HG03025 (cell line): ENCODE data around the gene ASB15.

Experiments used
- ATAC-seq: cut with Tn5 transposase; IDR thresholded peaks from one replicate; pipeline ENCODE4 v1.9.1; 2021; ENCODE audit warnings: mild to moderate bottlenecking, moderate library complexity; ENCODE audit not compliant: unreplicated experiment, low FRiP score

ASB15 gene

DNA sequence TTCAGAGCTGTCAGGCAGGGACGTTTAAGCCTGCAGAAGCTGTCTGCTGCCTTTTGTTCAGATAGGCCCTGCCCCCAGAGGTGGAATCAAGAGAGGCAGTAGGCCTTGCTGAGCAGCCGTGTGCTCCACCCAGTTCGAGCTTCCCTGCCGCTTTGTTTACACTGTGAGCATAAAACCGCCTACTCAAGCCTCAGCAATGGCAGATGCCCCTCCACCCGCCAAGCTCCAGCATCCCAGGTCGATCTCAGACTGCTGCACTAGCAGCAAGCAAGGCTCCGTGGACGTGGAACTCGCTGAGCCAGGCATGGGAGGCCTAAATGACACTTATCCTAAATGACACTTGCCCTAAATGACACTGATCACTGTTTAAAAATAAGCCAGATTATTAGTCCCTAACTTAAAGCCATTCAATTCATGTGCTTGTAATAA, 6.8 kb upstream of the ASB15 start:
- no peak for ATAC-seq

DNA sequence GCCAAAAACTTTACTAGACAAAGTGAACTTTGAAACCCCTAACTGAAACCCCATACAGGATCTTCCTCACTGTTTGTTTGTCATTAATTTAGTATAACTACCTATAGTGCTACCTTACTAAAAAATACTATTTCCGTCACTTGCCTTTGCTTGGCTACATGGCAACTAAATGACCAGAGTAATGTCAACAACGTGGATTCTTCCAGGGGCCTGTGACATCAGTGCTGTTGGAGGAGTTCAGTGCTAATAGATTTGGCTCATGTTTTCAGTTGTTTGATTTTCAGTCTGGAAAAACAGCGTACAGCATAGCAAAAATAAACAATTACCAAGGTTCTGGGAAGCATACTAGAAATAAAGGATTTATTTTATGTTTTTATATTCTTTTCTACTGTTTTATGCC, 3.0 kb upstream of the ASB15 start:
- ATAC-seq = no peak

DNA sequence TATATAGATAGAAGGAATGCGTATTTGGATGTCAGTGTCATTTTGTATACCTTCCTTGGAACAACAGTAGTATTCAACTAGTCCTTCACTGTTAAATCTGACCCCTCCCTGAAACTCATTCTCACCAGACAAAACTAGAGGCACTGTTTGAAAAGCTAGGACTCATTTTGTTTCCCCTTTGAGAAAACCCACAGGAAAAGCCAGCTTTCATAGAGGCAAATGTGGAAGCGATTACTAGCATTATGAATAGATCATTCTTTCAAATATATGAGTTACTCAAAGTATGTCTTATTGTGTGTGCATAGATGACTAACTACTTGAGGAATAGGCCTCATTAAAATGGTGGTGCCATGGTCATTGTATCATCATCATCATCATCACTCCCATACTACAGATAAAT, 1.9 kb upstream of the ASB15 start:
- ATAC-seq = no peak

DNA sequence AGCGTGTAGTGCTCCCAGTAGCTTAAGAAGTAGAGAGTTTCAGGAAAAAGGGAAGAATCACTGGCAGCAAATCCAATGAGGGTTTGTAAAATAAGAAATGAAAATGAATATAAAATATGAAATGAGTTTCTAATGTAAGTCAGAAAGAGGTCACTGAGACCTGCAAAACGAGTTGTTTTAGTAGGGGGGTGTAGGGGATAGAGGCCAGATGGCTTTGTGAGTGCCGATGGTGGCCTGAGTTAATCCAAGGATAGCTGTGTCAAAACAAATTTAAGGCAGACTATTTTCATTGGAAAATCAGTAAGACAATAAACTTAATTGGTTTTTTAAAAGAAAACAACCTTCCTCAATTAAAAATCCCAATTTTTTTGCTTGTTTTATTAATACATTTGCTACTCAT, 745 bp upstream of the ASB15 start:
- ATAC-seq = no peak

DNA sequence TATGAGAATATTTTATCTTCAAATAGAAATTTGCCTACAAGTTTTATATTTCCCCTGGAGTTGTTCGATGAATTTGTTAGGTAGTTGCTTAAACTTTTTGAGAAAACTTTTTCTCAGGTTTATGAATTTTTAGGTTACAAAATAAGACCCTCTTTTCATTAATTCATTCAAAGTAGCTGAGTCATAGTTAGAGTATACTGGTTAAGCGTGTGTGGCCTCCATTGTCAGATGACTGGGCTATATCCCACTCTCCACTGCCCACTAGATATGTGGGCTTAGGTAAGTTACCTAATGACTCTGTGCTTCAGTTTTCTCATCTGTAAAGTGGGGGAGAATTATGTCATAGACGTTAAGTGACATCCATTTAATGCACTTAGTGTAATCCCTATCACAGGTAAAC, 1.0 kb downstream of the ASB15 start:
- no peak for ATAC-seq

DNA sequence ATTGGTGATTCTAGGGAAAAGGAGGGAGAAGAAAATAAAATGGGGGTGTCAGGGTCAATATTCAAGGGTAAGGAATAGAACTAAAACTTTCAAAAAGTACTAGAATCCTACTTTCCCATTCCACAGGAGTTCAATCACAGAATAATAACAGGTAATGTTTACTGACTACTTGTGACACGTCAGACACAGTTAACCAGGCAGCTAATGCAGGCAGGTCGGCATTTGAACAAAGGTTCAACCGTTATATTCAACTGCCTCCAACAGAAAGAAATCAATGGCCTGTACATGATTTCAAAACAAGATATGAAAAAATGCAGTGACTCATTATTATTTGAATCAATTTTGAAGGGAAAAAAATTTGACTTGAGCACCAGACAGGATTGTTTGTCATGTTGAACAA, 3.1 kb downstream of the ASB15 start:
- no peak for ATAC-seq

DNA sequence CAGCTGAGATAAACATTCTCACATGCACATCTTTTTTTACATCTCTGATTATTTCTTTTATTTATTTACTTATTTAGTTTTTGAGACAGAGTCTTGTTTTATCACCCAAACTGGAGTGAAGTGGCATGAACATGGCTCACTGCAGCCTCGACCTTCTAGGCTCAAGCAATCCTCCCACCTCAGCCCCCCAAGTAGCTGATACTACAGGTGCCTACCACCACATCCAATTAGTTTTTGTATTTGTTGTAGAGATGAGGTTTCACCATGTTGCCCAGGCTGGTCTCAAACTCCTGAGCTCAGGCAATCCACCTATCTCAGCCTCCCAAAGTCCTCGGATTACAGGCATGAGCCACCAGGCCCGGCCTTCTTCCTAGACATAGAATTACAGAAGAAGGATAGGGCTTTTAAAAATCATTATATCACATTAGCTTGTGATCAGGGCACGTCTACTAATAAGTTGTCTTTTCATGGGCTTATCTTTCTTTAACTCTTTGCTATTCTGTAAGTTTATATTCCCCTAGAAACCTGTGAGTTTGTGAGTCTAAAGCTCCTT, 5.9 kb downstream of the ASB15 start:
- no peak for ATAC-seq

DNA sequence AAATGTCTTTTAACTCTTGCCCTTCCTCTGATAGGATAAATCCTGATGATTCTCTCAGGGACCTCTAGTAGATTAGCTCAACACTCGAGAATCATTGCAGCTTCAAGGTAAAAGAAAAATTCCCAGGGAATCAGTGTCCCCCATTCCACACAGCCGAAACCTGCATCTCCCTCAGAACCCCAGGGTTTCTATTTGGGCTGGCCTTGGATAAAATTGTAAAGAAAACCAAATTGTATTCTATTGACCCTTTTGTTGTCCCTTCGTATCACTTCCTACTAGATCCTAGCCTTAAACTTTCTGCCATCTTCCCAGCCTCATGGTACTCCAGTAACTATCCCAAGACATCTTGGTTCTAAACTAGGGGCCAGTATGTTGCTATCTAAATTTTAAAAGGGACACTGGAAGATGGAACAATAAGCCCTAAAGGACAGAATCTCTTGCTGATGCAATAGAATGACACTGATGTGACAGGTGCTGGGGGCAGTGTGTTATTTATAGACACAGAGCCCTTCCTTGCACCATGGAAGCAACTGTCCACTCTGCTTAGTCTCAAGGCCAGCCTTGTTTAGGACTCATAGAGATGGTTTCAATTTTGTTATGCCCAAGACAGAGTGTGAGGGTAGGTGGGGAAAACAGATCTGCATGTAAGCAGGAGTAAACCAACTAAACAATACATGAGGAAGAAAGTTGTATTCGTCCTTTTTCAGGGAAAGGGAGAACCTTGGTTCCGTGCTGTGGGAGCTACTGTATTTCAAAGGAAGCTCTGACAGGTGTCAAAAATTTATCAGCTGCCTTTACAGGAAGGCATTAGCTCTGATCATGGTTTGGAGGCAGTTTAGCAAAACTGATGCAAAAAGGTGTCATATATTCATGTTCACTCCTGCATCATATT, 7.6 kb downstream of the ASB15 start:
- ATAC-seq = no peak

DNA sequence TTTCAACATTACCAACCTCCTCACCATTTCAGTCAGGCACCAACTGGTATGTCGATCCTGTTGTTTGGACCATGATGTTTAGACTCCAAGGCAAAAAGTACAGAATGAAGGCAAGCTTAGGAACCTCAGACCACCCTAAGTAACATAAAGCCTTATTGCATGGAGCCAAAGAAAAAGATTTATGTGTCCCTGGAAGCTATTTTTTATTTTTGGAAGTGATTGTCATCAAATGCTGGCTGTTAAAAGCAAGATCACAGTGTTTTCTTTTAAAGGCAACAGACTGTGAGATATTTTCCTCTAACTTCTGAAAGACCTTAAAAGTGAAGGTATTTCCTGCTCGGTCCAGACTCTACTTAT, 8.2 kb downstream of the ASB15 start:
- no peak for ATAC-seq

DNA sequence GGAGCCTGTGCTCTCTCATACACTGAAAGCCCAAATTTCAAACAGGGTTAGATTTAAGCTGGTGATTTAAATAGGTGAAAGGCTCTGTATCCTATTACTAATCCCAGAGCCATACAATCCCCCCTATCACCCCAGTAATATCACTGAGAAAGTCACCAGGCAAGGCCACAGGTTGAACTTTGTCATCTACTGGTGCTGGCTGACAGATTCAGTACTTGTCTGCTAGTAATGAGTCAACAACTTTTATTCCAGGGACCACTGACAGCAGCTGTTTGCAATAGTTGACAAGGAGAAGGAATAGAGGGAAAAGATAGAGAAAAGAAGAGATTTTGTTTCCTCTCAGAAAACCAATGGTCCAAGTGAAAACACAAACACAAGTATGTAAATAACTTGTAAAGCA, 10.4 kb downstream of the ASB15 start:
- no peak for ATAC-seq

DNA sequence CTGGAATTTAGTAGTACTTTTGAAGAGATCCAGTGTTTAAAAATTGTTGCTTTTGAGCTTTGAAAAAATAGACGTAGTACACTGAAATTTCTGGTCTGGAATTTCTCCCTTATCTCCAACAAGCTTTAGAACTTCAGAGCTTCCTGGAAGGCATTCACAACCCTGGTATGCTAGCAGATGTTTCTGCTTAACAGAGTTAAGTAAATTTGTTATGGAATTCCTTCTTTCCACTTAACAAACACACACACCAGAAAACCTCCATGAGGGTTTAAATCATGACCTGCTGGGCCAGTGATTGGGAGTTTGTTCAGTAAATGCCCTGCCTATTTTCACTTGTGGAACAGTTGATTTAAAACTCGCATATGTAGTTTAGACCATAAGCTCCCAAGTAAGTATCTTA, 13.7 kb downstream of the ASB15 start:
- no peak for ATAC-seq

DNA sequence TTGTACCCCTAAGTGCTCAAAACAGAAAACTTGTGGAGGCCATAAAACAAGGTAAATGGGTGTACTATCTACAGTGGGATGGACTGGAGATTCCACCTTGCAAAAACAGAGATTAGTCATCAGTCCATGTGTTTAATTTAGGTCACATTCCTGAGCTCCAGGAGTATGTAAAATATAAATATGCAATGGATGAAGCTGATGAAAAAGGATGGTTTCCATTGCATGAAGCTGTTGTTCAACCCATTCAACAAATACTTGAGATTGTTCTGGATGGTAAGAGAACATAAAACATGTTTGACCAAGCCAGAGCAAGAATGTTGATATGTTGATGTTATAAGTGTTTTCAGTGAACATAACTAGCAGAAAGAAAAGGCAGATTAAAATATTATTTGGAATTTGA, 14.6 kb downstream of the ASB15 start:
- ATAC-seq = no peak

DNA sequence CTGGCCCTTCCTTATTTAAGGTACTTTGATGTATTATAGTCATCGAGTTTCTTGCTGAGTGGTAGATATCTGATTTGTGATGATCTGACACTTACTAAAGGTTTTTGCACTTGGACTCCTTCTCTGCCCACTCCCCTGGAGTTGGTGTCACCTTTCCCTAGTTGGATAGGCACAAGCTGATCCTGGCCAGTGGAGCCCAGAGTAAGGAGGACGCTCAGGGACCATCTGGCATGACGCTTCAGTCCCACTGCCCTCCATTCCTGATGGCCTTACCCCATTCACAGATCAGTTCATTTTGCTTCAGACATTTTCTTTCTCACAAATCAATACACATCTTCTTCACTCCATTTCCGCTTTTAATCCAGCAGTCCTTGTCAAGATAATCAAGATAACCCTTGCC, 20.1 kb downstream of the ASB15 start:
- ATAC-seq = no peak

DNA sequence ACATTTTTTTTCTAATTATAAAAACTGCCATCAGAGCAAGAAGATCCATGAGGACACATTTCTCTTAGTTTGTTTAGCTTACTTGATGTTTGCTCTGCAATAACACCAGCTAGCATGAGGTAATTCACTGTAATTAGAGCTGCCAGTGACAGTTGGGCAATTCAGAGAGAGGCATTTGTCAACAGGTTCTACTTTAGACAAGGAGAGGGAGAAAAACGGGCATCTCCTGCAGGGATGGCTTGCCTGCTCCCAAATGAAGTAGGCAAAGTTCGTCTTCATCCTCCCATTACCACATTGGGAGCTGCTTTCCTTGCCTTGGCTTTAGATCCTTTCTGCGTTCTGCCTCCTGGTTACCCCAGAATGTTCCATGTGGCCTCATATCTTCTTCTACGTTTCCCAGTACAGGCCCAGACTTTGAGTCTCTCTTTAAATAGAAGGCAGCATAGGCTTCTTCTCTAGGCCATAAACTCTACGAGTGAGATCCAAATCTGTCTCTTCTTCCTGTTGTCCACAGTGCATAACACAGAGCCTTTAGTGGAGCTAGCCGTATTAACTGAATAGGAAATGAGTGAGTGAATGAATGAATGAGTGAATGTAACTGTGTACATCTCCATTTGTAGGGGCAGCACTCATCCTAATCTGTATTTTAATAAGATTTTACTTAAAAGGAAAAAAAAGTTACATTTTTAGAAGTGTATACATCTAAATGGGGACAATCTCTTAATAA, 21.2 kb downstream of the ASB15 start:
- ATAC-seq = no peak

DNA sequence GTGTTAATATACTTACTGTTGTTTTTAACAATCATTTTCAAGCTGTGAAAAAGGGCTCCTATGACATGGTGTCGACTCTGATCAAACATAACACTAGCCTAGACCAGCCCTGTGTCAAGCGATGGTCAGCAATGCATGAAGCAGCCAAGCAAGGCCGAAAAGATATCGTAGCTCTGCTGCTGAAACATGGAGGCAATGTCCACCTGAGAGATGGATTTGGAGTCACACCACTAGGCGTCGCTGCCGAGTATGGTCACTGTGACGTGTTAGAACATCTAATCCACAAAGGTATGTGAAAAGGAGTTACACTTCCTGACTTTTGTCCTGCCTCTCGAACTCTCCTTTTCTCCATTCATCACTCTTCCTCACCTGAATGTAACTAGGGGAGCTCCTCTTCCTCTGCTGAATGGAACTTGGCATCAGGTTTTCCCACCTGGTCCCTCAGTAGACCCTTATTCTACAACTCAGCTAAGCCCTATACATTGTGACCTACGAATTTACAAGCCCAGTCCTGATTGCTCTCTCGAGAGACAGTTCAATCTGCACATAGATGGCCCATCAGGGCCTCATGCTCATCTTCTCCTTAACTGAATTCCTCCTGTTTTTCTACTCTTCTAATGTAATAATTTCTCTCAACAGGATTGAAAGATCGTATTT, 23.0 kb downstream of the ASB15 start:
- ATAC-seq = peak; percentile 94

DNA sequence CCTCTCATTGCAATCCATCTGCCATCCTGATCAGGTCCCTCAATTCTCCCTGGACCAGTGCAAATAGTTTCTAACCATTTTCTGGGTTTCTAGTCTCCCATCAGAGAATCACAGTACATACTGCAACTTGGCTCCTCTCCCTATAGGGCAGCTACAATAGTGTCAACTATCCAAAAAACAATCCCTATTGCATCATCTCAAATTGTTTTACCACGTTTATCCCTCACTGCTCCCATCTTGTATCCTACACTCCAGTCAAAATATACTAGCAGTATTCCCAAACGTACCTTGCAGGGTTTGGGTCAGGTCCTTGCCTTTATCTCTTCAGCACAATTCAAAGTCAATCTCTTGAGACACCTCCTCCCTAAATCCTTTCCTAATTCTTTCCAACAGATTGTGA, 23.6 kb downstream of the ASB15 start:
- no peak for ATAC-seq

DNA sequence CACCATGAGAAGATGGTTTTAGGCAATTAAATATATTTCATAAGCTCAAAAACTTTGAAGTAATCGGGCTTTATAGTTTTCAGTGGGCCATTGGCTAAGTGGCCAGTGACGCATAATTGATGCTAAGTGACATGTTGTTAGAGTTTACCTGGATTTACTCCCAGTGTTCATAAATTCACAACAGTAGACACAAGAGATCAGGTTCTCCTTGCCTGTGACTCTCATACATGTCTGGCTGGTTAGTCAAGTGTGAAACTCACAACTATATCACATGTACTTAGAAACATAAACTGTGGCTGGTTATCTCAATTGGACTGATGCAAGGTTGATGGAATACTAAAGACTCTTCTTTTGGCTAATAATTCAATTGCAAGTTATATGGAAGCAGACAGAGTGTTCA, 26.2 kb downstream of the ASB15 start:
- ATAC-seq = no peak

DNA sequence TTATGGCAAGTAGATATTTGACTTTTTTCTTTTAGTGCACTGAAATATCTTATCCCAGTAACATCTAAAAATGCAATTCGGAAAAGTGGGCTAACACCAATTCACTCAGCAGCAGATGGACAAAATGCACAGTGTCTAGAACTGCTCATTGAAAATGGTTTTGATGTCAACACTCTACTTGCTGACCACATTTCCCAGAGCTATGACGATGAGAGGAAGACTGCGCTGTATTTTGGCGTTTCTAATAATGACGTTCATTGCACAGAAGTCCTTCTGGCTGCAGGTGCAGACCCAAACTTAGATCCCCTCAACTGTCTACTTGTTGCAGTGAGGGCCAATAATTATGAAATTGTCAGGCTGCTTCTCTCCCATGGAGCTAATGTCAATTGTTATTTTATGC, 27.2 kb downstream of the ASB15 start:
- no peak for ATAC-seq

DNA sequence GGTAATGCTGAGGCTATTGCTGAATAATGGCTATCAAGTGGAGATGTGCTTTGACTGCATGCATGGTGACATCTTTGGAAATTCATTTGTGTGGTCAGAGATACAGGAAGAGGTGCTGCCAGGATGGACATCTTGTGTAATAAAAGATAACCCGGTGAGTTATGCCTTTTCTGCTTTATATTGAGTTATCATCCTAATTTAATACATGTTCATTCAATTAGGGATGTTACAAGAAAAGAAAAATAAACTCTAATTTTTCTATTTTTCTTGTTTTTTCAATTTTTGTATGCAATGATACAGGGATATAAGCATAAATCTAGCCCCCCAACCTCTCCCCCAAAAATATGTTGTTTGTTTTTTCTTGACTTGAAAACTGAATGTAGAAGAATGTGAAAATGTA, 27.7 kb downstream of the ASB15 start:
- no peak for ATAC-seq

DNA sequence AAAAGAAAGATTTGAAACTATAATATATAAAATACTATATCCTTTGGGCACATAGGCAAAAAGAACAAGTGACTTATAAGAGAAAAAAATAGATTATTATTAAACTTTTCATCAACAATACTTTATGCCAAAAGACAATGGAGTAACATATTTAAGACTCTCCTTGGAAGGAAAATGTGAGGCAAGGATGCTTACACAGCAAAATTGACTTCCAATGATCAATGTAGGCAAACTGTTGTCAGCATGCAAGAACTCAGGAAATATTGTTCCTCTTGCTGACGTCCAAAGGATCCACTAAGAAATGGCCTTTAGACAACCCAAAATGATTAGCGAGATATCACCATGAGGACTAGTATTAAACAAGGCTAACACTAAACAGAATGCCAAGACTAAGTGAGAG, 31.2 kb downstream of the ASB15 start:
- no peak for ATAC-seq

DNA sequence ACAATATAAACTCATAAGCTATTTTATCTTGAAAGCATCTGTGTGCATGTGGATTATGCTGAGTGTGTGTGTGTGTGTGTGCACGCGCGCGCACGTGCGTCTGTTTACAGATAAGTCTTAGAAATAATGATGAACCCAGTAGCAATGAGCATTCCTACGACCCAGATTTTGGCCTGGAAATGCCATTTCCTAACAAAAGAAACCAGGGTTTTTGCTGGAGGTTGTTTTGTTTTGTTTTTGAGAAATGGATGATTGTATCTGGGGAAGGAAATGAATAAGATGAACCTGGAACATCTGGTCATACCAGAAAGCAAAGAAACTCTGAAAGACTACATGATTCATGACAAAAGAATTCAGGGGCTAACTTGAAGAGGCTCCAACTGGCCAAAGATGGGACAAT, 31.9 kb downstream of the ASB15 start:
- ATAC-seq = no peak
